ENCODE results near the gene WSCD2. TPM values are rescaled to one million over a fixed set of nuclear protein-coding genes. Genes with fewer than 3 reads are reported as not detected.

WSCD2 gene
- total RNA-seq, 3 donors from 2014 or later: 0.33 to 0.48 (median 0.44) TPM

DNA sequence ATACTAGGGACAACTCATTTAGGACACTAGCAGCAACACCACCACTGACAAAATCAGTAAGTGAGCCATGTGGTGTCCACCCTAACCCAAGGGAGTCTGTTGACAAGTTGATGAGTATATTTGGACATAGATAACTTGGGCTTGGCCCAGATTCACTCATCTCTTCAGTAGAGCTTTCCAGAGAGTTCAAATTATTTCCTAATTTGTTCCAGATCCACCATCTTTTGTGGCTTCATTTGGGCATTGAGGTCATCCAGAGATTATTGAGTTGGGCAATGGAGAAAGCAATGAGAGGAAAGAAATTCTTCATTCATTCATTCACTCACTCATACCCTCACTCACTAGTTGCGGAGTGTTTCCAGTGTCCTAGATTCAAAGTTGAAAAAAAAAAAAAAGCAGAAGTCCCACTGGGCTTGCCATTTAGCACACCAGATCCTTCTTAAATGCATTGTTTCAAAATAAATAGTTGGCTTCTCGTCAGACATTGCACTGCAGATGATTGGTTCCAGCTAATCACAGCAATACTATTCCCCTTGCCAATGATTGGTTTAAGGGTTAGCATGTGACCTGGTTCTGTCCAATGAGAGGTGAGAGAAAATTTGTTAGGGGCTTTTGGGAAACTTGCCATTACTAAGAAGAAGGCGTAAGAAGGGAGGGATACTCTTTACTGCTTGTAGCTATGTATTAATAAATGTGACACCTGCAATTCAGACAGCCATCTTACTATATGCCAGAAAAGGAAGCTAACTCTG lies 31.8 kb upstream of the WSCD2 start:
- Histone ChIP-seq H3K36me3 (no peaks in the 10 kb centered on the region), H3K27ac (no peak overlapping the region), H3K27me3 (no peaks in the 10 kb centered on the region), H3K4me3 (no peak overlapping the region), H3K9me3 (no peaks in the 10 kb centered on the region), H3K4me1 (no peaks in the 10 kb centered on the region)
- intact Hi-C loops (cut with DNase I; ENCODE audit: low total_unique reads): no loop called here
- no peak for DNase-seq (ENCODE audit: low spot score in 2 of 2)
- no peak for TF ChIP-seq POLR2A (IDR thresholded peaks at IDR 0.05)
- TF ChIP-seq POLR2AphosphoS5 (IDR thresholded peaks at IDR 0.05): peak in 1 of 3 donors; percentile 26

- Histone ChIP-seq H3K36me3 (no peaks in the 10 kb centered on the region), H3K4me3 (no peak overlapping the region), H3K27ac (no peak overlapping the region), H3K4me1 (no peaks in the 10 kb centered on the region), H3K27me3 (no peaks in the 10 kb centered on the region), H3K9me3 (no peaks in the 10 kb centered on the region)
- no peak for DNase-seq (ENCODE audit: low spot score in 2 of 2)
- intact Hi-C loops (cut with DNase I; ENCODE audit: low total_unique reads): no loop called here
- no peak for TF ChIP-seq POLR2A (IDR thresholded peaks at IDR 0.05)
- TF ChIP-seq, protein P1, sequence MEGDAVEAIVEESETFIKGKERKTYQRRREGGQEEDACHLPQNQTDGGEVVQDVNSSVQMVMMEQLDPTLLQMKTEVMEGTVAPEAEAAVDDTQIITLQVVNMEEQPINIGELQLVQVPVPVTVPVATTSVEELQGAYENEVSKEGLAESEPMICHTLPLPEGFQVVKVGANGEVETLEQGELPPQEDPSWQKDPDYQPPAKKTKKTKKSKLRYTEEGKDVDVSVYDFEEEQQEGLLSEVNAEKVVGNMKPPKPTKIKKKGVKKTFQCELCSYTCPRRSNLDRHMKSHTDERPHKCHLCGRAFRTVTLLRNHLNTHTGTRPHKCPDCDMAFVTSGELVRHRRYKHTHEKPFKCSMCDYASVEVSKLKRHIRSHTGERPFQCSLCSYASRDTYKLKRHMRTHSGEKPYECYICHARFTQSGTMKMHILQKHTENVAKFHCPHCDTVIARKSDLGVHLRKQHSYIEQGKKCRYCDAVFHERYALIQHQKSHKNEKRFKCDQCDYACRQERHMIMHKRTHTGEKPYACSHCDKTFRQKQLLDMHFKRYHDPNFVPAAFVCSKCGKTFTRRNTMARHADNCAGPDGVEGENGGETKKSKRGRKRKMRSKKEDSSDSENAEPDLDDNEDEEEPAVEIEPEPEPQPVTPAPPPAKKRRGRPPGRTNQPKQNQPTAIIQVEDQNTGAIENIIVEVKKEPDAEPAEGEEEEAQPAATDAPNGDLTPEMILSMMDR (IDR thresholded peaks at IDR 0.05): no peak
- no peak for TF ChIP-seq POLR2AphosphoS5 (IDR thresholded peaks at IDR 0.05)
Observed at GRCh38 chr12:108098374-108098773, 30.7 kb upstream of the WSCD2 start.

DNA sequence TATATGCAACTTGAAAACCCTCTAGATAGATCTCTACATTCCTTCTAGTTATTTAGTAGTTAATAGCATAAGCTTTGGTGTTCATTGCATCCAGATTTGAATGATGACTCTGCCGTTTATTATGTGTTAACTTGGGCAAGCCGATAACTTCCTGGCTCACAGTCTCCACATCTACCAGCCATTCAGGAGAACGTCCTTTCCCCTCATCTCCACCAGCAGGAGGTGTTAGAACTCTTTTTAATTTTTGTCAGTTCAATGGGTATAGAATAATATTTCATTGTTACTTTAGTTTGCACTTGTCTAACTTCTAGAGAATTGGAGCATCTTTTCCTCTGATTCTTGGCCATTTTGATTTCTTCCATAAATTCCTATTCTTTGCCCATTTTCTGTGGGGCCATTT lies 30.0 kb upstream of the WSCD2 start:
- Histone ChIP-seq H3K27ac (no peak overlapping the region), H3K9me3 (no peaks in the 10 kb centered on the region), H3K4me3 (no peak overlapping the region), H3K27me3 (no peaks in the 10 kb centered on the region), H3K4me1 (no peaks in the 10 kb centered on the region), H3K36me3 (no peaks in the 10 kb centered on the region)
- DNase-seq (ENCODE audit: low spot score in 2 of 2): no peak
- TF ChIP-seq, protein P1 (IDR thresholded peaks at IDR 0.05): peak in 1 of 3 donors; percentile 49
- no peak for TF ChIP-seq POLR2A (IDR thresholded peaks at IDR 0.05)
- TF ChIP-seq POLR2AphosphoS5 (IDR thresholded peaks at IDR 0.05): no peak
- intact Hi-C loops (cut with DNase I; ENCODE audit: low total_unique reads): no loop called here

GRCh38 chr12:108099778-108100489 lies 29.2 kb upstream of the WSCD2 start:
- TF ChIP-seq POLR2AphosphoS5 (IDR thresholded peaks at IDR 0.05): no peak
- Histone ChIP-seq H3K27ac (no peak overlapping the region), H3K4me3 (no peak overlapping the region), H3K4me1 (no peaks in the 10 kb centered on the region), H3K36me3 (no peaks in the 10 kb centered on the region), H3K27me3 (no peaks in the 10 kb centered on the region), H3K9me3 (no peaks in the 10 kb centered on the region)
- DNase-seq (ENCODE audit: low spot score in 2 of 2): no peak
- intact Hi-C loops (cut with DNase I; ENCODE audit: low total_unique reads): no loop called here

DNA sequence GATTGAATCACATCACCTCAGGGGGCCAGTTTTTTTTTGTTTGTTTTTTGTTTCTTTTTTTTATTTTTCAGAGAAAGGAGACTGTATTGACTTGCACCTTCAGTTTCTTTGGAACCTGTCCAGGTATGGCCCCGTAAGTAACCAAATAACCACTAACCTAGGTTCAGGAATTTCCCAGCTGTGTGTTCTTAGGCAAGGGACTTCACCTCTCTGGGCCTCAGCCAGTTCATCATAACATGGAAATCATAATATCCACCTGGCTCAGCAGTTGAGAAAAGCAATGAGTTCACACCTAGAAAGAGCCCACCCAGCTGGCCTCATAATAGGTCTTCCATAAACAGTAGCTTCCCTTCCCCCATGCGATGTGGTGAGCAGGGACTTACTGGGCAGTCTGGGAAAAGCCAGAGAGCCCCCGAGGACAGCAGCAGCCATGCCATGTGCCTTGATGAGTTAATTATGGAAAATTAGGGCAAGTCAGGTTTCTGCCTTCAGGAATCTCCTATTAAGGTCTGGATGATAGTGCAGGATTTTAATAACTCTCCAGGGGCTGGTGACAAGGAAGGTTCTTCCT lies 27.4 kb upstream of the WSCD2 start:
- DNase-seq (ENCODE audit: low spot score in 2 of 2): no peak
- intact Hi-C loops (cut with DNase I; ENCODE audit: low total_unique reads): no loop called here
- no peak overlapping the region for H3K27ac ChIP-seq
- no peaks in the 10 kb centered on the region for H3K9me3 ChIP-seq
- no peaks in the 10 kb centered on the region for H3K27me3 ChIP-seq
- no peaks in the 10 kb centered on the region for H3K4me1 ChIP-seq
- H3K36me3 ChIP-seq: no peaks in the 10 kb centered on the region
- TF ChIP-seq, protein P1 (IDR thresholded peaks at IDR 0.05): no peak
- no peak for TF ChIP-seq POLR2A (IDR thresholded peaks at IDR 0.05)
- no peak for TF ChIP-seq POLR2AphosphoS5 (IDR thresholded peaks at IDR 0.05)
- H3K4me3 ChIP-seq: no peak overlapping the region

DNA sequence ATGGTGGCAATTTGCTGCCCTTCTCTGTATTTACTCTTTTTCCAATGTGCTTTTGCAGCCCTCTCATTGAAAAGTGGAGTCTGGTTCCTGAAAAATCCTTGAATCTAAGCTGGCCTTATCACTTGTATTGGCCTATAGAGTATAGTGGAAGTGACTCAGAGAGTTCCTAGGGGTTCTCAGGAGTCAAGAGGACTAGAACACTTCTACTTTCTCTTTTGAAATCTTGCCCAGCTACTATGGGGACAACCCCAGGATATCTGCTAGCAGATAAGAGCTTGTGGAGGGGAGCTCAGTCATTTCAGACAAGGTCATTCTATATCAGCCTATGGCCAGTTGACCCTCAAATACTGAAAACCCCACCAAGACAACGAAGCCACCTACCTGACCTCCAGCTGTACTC lies 26.7 kb upstream of the WSCD2 start:
- H3K4me3 ChIP-seq: no peak overlapping the region
- no peak overlapping the region for H3K27ac ChIP-seq
- TF ChIP-seq POLR2AphosphoS5 (IDR thresholded peaks at IDR 0.05): no peak
- TF ChIP-seq POLR2A (IDR thresholded peaks at IDR 0.05): no peak
- TF ChIP-seq, protein P1 (IDR thresholded peaks at IDR 0.05): no peak
- H3K36me3 ChIP-seq: no peaks in the 10 kb centered on the region
- DNase-seq (ENCODE audit: low spot score in 2 of 2): no peak
- H3K9me3 ChIP-seq: no peaks in the 10 kb centered on the region
- no peaks in the 10 kb centered on the region for H3K4me1 ChIP-seq
- intact Hi-C loops (cut with DNase I; ENCODE audit: low total_unique reads): no loop called here
- H3K27me3 ChIP-seq: no peaks in the 10 kb centered on the region

Data from breast epithelium (tissue), 4 donors.